Measurements from ENCODE around the gene PSMB7. TPM values are rescaled to one million over a fixed set of nuclear protein-coding genes. Genes with fewer than 3 reads are reported as not detected.

PSMB7 gene
- total RNA-seq, 1 experiment from 2014 or later: 264 TPM

DNA sequence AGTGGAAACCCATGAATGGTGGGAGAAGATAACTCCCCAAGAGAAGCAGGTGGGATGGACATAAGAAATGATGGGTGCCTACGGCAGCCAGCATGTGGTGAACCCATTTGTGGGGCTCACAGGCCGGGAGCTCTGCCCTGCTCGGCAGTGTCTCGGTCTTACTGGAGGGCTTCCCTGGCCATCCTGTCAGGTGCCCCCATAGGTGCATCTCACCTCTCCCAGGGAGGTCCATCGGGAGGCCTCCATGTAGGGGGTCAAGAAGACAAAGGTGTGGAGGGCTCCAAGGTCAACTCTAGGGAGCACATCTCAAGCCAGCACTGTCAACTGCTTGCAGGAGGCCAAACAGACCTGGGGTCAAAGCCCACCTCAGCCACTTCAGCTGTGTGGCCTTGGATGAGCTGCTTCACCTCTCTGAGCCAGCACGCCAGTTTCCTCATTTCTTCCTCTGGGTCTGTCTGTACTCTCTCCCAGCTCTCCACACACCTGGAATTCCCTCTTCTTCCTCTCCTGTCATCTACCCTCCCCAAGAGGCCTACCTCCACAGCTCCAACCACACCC lies 24.5 kb upstream of the PSMB7 start:
- Mint-ChIP-seq H3K36me3 (ENCODE audit: insufficient read depth, unreplicated experiment) (no peaks in the 10 kb centered on the region), H3K4me1 (ENCODE audit: insufficient read depth, unreplicated experiment) (no peaks in the 10 kb centered on the region), H3K4me3 (ENCODE audit: unreplicated experiment) (no peak overlapping the region), H3K9me3 (ENCODE audit: unreplicated experiment) (no peaks in the 10 kb centered on the region), H3K27me3 (ENCODE audit: insufficient read depth, unreplicated experiment) (no peaks in the 10 kb centered on the region), H3K27ac (ENCODE audit: low read depth, unreplicated experiment) (no peak overlapping the region)
- no TSS peak for BruUV-seq (replicated peaks)
- ChIA-PET CTCF (interaction anchor here (0.9 kb wide), 1 partner anchor 47 kb away, joined by 3 read pairs; no protein-coding TSS in a partner anchor), POLR2A (no interaction called here)
- intact Hi-C loops (cut with micrococcal nuclease): no loop called here
- DNase-seq (ENCODE audit: unreplicated experiment): no peak
- TF ChIP-seq, protein P1, sequence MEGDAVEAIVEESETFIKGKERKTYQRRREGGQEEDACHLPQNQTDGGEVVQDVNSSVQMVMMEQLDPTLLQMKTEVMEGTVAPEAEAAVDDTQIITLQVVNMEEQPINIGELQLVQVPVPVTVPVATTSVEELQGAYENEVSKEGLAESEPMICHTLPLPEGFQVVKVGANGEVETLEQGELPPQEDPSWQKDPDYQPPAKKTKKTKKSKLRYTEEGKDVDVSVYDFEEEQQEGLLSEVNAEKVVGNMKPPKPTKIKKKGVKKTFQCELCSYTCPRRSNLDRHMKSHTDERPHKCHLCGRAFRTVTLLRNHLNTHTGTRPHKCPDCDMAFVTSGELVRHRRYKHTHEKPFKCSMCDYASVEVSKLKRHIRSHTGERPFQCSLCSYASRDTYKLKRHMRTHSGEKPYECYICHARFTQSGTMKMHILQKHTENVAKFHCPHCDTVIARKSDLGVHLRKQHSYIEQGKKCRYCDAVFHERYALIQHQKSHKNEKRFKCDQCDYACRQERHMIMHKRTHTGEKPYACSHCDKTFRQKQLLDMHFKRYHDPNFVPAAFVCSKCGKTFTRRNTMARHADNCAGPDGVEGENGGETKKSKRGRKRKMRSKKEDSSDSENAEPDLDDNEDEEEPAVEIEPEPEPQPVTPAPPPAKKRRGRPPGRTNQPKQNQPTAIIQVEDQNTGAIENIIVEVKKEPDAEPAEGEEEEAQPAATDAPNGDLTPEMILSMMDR (IDR thresholded peaks at IDR 0.05; ENCODE audit: unreplicated experiment): no peak

DNA sequence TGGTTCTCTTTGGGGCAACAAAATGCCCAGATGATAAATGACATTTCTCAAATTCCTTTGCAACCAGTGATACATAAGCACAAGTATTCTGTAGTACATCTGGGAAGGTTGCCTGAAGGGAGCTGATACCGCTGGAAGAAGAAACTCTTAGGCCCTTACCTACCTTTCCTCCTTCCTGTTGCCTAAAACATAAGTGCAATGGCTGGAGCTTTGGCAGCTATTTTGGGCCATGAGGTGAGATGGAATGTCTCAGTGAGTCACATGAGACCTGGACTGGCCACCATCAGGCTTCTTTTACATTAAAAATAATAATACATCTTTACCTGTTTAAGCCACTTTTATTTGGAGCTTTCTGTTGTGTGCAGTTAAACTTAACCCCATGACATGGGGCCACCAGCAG lies 23.8 kb upstream of the PSMB7 start:
- H3K4me3 Mint-ChIP-seq (ENCODE audit: unreplicated experiment): no peak overlapping the region
- H3K4me1 Mint-ChIP-seq (ENCODE audit: insufficient read depth, unreplicated experiment): no peaks in the 10 kb centered on the region
- BruUV-seq (replicated peaks): no TSS peak
- DNase-seq (ENCODE audit: unreplicated experiment): no peak
- CTCF ChIA-PET: interaction anchor here (0.7 to 0.9 kb wide), 2 partner anchors 46 to 87 kb away, joined by 3 read pairs; no protein-coding TSS in a partner anchor
- POLR2A ChIA-PET: no interaction called here
- intact Hi-C loops (cut with micrococcal nuclease): no loop called here
- TF ChIP-seq, protein P1 (IDR thresholded peaks at IDR 0.05; ENCODE audit: unreplicated experiment): no peak
- H3K9me3 Mint-ChIP-seq (ENCODE audit: unreplicated experiment): no peaks in the 10 kb centered on the region
- no peaks in the 10 kb centered on the region for H3K27me3 Mint-ChIP-seq (ENCODE audit: insufficient read depth, unreplicated experiment)
- H3K36me3 Mint-ChIP-seq (ENCODE audit: insufficient read depth, unreplicated experiment): no peaks in the 10 kb centered on the region
- no peak overlapping the region for H3K27ac Mint-ChIP-seq (ENCODE audit: low read depth, unreplicated experiment)

DNA sequence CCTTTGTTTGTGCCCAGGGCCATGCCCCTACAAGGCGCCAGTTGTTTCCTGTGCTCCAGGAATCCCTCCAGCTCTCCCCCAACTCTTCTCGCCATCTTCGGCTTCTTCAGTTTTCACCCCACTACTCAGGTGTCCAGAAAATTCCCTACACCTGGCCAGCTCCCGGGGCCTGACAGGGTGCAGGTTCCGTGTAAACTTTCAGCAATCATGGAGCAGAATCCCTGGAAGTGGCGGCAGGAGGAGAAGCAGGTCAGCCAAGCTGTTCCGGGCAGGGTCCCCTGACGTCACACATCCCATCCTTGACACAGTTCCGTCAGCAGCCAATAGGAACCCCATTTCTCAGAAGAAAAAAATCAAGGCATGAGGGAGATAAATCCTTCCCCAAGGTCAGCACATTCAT lies 22.8 kb upstream of the PSMB7 start:
- no TSS peak for BruUV-seq (replicated peaks)
- no peaks in the 10 kb centered on the region for H3K9me3 Mint-ChIP-seq (ENCODE audit: unreplicated experiment)
- DNase-seq (ENCODE audit: unreplicated experiment): no peak
- H3K27me3 Mint-ChIP-seq (ENCODE audit: insufficient read depth, unreplicated experiment): no peaks in the 10 kb centered on the region
- ChIA-PET CTCF (interaction anchor here (0.6 to 1.2 kb wide), 4 partner anchors 16 to 332 kb away, joined by 3 to 6 read pairs (median 4); no protein-coding TSS in a partner anchor), POLR2A (no interaction called here)
- intact Hi-C loops (cut with micrococcal nuclease): no loop called here
- H3K36me3 Mint-ChIP-seq (ENCODE audit: insufficient read depth, unreplicated experiment): no peaks in the 10 kb centered on the region
- TF ChIP-seq, protein P1 (IDR thresholded peaks at IDR 0.05; ENCODE audit: unreplicated experiment): no peak
- no peak overlapping the region for H3K4me3 Mint-ChIP-seq (ENCODE audit: unreplicated experiment)
- no peaks in the 10 kb centered on the region for H3K4me1 Mint-ChIP-seq (ENCODE audit: insufficient read depth, unreplicated experiment)
- no peak overlapping the region for H3K27ac Mint-ChIP-seq (ENCODE audit: low read depth, unreplicated experiment)

DNA sequence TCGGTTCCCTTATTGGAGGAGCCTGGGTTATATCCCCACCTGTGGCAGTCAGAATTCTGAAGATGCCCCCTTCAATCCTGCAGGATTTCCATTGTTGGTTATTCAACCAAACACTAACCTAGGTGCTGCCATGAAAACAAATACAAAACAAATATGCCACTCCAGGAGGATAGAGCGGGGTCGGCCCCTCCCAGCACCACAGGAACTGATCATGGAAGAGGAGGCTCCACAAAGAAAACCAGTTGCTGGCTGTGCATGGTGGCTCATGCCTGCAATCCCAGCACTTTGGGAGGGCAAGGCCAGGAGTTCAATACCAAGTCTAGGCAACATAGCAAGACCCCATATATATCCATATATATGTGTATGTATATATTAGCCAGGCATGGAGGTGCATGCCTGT lies 21.8 kb upstream of the PSMB7 start:
- TF ChIP-seq, protein P1 (IDR thresholded peaks at IDR 0.05; ENCODE audit: unreplicated experiment): no peak
- H3K4me3 Mint-ChIP-seq (ENCODE audit: unreplicated experiment): no peak overlapping the region
- intact Hi-C loops (cut with micrococcal nuclease): no loop called here
- CTCF ChIA-PET: interaction anchor here (1.2 kb wide), 1 partner anchor 18 kb away, joined by 4 read pairs; no protein-coding TSS in a partner anchor
- no peak for DNase-seq (ENCODE audit: unreplicated experiment)
- no peaks in the 10 kb centered on the region for H3K4me1 Mint-ChIP-seq (ENCODE audit: insufficient read depth, unreplicated experiment)
- H3K27ac Mint-ChIP-seq (ENCODE audit: low read depth, unreplicated experiment): peak overlapping the region; percentile 42
- BruUV-seq (replicated peaks): no TSS peak
- H3K9me3 Mint-ChIP-seq (ENCODE audit: unreplicated experiment): no peaks in the 10 kb centered on the region
- POLR2A ChIA-PET: no interaction called here
- H3K27me3 Mint-ChIP-seq (ENCODE audit: insufficient read depth, unreplicated experiment): no peaks in the 10 kb centered on the region
- no peaks in the 10 kb centered on the region for H3K36me3 Mint-ChIP-seq (ENCODE audit: insufficient read depth, unreplicated experiment)

Measured in MCF 10A (cell line).